ENCODE measurements around the gene DNAJC7.

DNA sequence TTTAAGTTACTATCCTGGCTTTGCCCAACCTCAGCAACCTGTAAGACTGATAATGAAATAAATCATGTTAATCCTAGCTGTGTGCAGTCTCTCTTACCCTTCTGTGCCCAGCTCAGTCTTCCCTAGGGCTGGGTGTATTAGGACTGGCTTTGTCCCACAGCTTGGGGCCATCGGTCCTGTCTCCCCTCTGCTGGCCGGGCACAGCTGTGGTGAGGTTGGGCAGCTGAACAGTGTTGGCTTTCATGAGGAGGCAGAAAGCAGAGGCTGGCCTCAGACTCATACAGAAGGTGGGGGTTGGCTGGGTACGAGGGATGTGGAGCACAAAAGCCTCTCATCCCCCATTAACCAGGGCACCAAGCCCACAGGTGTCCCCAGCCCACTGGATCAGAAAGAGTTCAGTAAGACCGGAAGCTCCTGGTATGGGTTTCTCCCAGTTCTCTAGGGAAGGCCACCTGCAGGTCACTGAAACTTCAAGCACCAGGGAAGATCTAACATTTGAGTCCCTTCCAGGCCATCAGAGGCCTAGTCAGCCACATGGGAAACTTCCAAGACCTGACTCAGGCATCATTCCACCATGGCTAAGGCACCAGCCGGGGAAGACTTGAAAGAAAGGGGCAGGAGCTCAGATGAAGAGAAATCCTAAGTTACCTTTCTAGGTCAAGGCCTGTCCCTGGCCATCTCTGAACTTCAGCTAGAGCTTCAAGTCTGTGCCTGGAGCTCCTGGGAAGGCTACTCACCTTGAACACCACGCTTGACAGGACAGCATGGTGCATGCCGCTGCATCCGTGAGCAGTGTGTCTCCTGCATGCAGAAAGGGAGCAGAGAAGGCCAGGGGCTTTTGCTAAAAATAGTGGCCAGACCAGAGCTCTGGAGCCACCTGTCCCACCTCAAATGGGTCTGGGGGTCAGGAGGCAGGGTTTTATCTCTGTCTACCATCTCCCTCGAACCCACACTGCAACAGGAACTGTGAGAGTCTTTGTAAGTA lies 41.8 kb downstream of the DNAJC7 start:
- TF ChIP-seq, protein P1, sequence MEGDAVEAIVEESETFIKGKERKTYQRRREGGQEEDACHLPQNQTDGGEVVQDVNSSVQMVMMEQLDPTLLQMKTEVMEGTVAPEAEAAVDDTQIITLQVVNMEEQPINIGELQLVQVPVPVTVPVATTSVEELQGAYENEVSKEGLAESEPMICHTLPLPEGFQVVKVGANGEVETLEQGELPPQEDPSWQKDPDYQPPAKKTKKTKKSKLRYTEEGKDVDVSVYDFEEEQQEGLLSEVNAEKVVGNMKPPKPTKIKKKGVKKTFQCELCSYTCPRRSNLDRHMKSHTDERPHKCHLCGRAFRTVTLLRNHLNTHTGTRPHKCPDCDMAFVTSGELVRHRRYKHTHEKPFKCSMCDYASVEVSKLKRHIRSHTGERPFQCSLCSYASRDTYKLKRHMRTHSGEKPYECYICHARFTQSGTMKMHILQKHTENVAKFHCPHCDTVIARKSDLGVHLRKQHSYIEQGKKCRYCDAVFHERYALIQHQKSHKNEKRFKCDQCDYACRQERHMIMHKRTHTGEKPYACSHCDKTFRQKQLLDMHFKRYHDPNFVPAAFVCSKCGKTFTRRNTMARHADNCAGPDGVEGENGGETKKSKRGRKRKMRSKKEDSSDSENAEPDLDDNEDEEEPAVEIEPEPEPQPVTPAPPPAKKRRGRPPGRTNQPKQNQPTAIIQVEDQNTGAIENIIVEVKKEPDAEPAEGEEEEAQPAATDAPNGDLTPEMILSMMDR (conservative IDR thresholded peaks at IDR 0.05; ENCODE audit: low read depth, low read length) = no peak
- TF ChIP-seq EZH2 (IDR thresholded peaks at IDR 0.05; ENCODE audit: low read length, unreplicated experiment) (no peak), EZH2phosphoT487 (IDR thresholded peaks at IDR 0.05; ENCODE audit: borderline replicate concordance, low read length) (no peak)

All from PC-3 (cell line).